Measurements from ENCODE around the gene TMEM95.

- TF ChIP-seq CTCF (IDR thresholded peaks at IDR 0.05) (no peak), POLR2AphosphoS5 (IDR thresholded peaks at IDR 0.05) (no peak)
Measured at GRCh38 chr17:7369825-7370224, 14.9 kb downstream of the TMEM95 start.
